Tibial nerve (tissue), 4 donors: ENCODE data around the gene STH.

Experiments used
- CTCF ChIP-seq, 5 experiments: fragments of 200-600 bp in 3 of 5; fragments of 450-650 bp in 2 of 5; sonication (generic) in 3 of 5; IDR thresholded peaks; one replicate each; pipeline ENCODE4 v1.5.1; 2016 to 2019; ENCODE audit warnings: antibody characterized with exemption in 5 of 5, mild to moderate bottlenecking in 3 of 5, moderate library complexity in 2 of 5
- EP300 ChIP-seq, 2 donors: sonication (generic); formaldehyde crosslinking; IDR thresholded peaks; one replicate each; pipeline ENCODE4 v1.6.1; 2017; ENCODE audit warnings: antibody characterized with exemption in 2 of 2, mild to moderate bottlenecking in 1 of 2
- POLR2A ChIP-seq, 2 donors: fragments of 450-650 bp; IDR thresholded peaks; one replicate each; pipeline ENCODE4 v1.6.1; 2017; ENCODE audit warnings: antibody characterized with exemption in 2 of 2, mild to moderate bottlenecking in 2 of 2, moderate library complexity in 2 of 2

- no peak for TF ChIP-seq EP300 (IDR thresholded peaks at IDR 0.05)
- TF ChIP-seq CTCF (IDR thresholded peaks at IDR 0.05), result no peak
- TF ChIP-seq POLR2A (IDR thresholded peaks at IDR 0.05), result no peak
Observed at GRCh38 chr17:45971698-45972141, 27.3 kb upstream of the STH start.
